GM19351 (cell line): ENCODE results near the gene RPTOR.

Source experiments
- ATAC-seq: cut with Tn5 transposase; IDR thresholded peaks from one replicate; pipeline ENCODE4 v1.9.1; 2021; ENCODE audit warnings: mild to moderate bottlenecking, moderate library complexity; ENCODE audit not compliant: unreplicated experiment

The RPTOR gene

DNA sequence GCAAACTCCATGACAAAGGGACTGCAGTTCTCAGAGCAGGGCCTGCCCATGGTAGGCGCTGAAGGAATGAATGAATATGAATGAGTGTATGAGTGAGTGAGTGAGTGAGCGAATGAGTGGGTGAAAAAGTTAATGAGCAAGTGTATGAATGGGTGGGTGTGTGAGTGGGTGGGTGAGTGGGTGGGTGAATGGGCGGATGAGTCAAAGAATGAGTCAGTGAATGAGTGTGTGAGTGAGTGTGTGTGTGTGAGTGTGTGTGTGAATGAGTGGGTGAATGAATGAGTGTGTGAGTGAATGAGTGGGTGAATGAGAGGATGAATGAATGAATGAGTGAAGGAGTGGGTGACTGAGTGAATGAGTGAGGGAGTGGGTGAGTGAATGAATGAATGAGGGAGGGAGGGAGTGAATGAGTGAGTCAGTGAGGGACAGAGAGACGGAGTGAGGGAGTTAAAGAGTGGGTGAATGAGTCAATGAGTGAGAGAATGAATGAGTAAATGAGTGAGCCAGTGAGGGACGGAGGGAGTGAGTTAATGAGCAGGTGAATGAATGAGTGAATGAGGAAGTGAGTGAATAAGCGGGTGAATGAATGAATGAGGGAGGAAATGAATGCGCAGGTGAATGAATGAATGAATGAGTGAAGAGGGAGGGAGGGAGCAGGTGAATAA lies 435.9 kb downstream of the RPTOR start:
- no peak for ATAC-seq

DNA sequence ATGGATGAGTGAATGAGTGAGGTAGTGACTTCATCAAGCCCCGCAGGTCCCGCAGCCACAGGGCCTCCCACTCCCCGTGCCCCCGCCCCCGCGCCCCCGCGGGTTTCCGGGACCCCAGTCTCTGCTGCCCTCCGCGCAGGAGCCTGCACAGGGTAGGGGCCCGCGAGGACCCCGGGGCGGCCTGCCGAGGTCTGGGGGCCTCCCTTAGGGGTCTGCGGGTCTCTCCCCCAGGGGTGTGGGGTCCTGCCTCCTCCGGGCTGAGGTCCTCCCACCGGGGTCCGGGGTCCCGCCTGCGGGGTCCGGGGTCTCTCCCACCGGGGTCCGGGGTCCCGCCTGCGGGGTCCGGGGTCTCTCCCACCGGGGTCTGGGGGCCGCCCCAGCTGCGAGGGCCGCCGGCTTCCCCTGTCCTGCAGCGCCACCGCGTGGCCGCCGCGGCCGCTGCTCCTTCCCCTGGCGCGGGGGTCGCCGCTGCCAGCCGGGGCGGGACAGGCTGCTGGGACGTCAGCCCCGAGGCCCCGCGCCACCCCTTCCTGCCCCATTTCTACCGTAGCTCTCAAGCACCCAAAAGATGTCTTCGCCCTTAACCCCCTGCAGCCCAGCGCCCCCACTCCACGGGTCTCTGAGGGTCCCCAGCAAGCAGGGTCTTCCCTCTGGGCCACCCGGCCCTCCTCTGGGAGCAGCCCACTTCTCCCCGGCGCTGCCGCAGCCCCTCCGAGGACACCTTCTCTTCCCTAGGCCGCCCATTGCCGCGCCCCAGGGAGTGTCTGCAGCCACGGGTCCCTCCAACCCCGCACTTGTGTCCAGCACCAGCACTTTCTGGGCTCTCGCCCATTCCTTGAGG lies 436.6 kb downstream of the RPTOR start:
- no peak for ATAC-seq

DNA sequence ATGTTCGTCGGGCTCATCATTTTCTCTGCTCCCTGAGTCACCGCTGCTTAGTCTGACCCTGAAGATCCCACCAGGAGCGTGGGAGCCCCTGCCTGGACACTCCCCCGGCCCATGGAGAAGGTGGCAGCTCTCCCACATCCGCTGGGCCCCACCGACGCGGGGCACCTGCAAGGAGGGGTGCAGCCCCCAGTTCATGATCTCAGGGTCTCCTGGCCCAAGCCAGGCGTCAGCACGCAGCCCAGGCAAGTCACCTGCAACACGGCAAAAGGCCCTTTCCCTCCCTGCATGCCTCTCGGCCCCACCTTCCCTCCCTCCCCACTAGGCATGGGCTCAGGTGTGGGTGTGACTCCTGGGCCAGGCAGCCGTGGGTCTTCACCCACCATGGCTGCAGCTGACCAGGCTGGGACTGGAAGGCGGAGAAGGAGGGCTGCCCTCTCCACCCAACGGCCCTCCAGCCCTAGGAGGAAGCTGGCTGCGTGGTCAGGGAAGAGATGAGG lies 437.3 kb downstream of the RPTOR start:
- no peak for ATAC-seq

DNA sequence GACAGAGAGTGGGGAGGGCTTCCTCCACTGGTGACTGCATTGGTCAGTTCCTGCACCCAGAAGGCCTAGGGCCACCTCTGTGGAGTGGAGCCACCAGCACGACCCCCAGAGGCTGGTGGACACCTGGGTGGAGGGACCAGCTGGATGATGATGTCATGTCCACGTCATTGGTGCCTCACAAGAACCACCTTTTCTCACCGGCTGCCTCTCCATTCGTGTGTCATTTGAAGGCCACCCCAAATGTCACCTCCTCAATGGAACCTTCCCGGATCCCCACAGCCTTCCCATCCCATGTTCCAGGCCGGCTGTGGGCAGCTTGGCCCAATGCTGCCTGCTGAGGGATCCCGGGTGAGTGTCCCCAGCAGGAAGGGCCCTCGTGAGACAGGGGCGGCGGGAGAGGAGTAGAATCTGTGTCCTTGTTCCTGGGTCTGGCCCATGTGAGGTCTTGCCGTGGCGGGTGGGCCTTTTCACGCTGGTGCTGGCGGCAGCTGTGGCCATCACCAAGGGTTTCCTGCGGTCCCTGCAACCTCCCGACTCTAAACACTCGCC lies 437.9 kb downstream of the RPTOR start:
- no peak for ATAC-seq

DNA sequence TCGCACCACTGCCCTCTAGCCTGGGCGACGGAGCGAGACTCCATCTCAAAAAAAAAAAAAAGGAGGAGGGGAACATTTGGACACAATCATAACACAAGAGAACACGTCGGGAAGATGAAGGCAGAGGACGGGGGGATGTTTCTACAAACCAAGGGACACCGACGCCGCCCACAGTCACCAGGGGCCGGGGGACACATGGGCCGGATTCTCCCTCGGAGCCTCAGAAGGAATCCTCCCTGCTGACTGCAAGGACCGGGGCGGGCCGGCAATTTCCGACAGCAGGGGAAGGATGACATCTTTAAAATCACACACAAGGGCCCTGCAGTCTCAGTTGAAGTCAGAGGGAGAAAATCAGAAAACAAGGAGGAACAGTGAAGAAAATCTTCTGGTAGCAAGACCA lies 438.9 kb downstream of the RPTOR start:
- ATAC-seq: no peak

DNA sequence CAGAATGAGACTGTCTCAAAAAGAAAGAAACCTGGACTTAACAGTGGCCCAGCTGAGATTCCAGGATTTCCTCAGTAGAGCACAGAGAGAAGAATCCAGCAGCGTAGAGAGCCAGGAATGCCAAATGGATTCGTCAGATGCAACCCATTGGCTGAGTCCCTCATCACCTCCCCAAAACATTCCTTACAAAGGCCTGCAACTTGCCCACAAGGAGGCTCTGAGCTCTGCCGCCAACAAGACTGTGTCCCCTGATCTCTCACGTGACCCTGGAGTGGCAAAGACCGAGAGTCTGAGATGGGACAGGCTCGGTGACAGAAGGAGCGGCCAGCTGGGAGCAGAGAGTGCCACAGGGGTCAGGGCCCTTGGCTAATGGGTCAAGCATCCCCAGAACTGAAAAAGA lies 440.1 kb downstream of the RPTOR start:
- no peak for ATAC-seq

DNA sequence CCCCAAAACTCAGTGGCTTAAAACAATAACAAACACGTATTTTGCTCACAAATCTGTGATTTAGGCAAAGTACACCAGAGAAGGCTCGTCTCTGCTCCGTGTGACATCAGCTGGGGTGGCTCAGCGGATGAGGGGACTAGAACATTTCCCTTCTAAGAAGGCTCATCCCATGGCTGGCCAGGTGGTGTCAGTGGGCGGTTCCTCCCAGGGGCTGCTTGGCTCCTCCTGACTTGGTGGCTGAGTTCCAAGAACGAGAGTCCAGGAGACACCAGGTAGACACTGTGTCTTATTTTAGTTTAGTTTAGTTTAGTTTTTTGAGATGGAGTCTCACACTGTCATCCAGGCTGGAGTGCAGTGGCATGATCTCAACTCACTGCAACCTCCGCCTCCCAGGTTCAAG lies 441.4 kb downstream of the RPTOR start:
- no peak for ATAC-seq

DNA sequence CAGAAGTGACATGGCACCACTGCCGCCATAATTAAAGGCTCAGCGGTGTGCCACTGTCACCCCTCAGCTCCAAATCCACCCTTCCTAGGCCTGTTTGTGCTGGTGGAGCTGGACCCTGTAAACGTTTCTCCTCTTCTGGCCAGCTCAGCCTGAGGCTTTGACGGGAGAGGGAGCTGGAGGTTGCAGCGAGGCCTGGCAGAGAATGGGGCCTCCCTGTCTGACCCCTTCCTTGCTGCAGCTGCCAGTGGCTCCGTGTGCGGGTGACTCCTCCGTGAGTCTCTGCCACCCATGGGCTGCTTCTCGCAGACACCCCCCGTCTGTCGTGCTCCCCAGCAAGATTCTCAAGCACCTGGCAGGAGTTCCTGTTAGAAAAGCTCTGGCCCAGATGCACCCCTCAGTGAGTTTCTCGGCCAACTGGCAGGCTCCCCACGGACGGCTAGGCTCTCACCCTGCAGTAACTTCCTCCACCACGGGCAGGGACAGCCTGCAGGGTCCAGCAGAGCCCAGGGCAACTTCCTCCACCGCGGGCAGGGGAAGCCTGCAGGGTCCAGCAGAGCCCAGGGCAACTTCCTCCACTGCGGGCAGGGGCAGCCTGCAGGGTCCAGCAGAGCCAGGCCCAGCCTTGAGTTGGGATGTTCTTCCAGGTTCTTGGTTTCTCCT lies 442.3 kb downstream of the RPTOR start:
- ATAC-seq: no peak

DNA sequence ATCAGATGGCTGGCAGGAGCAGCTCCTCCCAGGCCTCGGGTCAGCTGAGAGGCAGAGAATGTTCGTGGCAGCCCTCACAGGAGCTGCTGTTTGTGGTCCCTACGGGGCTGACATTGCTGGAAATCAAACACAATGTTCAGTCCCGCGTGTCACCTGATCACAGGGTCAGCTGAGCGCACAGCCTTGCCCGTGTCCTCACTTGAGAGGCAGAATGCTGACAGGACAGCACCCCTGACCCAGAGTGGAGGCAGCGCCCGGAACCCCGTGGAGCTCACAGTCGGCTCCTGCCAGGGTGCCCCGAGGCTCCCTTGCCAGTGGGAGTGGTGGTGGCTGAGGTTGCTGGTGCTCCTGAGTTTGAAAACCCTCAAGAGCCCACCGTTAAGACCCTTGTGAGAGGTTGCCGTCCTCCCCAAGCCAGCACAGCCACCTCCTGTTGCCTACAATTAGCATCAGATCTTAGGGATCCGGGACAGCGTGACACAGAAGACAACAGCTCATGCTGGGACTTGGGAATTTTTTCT lies 443.4 kb downstream of the RPTOR start:
- no peak for ATAC-seq

DNA sequence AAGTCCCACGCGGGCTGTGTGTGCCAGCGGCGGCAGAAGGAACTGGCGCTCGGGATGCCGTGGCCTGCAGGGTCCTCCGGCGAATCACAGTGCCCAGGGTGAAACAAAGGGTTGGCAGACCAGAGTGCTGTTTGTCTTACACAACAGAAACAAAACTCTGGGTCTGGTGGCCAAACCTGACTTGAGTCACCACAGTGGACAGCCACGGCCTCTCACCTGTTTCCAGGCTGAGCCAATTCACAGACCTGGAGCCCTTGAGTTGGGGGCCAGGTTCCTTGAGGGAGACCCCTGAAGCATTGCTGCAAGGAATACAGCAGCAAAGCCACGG lies 444.9 kb downstream of the RPTOR start:
- no peak for ATAC-seq

DNA sequence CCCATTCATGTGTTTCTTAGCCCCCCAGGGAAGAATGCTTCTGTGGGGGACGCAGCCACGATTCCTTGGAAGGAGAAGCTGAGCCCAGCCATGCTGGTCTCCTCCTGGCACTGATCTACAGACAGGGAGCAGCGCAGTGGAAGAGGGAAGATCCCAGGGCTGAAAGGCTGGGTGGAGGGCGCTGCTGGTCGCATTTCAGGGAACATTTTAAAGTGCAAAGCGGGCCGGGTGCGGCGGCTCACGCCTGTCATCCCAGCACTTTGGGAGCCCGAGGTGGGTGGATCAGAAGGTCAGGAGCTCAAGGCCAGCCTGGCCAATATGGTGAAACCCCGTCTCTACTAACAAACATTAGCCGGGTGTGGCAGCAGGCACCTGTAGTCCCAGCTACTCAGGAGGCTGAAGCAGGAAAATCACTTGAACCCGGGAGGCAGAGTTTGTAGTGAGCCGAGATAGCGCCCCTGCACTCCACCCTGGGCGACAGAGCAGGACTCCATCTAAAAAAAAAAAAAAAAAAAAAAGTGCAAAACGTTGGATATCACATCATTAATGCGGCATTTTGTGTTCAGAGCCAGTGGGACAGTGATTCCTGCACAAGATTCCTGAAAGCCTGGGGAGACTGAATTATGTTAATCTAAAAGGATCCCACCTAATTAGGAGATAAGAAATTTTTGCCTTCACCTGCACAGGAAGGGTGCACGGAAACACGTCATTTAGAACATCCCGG lies 446.4 kb downstream of the RPTOR start:
- no peak for ATAC-seq

DNA sequence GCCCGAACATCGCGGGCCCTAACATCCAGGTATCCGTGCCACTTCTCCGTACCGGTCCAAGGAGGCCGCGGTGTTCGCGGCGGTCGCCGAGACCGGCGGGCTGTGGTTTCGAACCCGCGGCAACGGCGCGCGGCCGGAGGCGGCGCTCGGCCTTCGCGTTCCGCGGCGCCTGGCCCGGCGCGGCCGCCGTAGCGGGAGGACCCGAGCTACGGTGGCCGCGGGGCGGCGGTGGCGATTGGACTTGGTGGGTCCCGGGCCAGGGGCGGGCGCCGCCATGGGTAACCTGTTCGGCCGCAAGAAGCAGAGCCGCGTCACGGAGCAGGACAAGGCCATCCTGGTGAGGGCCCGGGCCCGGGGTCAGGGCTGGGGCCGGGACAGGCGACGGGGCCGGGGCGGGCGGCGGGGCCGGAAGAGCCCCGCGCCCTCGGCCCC lies 447.0 kb downstream of the RPTOR start, which contains the start of gene CHMP6:
Gene CHMP6, plus strand, starts transcription at position 197 of the 432 bp plus-strand sequence. Its CDS starts 78 bp downstream, at position 275.
- ATAC-seq: no peak

DNA sequence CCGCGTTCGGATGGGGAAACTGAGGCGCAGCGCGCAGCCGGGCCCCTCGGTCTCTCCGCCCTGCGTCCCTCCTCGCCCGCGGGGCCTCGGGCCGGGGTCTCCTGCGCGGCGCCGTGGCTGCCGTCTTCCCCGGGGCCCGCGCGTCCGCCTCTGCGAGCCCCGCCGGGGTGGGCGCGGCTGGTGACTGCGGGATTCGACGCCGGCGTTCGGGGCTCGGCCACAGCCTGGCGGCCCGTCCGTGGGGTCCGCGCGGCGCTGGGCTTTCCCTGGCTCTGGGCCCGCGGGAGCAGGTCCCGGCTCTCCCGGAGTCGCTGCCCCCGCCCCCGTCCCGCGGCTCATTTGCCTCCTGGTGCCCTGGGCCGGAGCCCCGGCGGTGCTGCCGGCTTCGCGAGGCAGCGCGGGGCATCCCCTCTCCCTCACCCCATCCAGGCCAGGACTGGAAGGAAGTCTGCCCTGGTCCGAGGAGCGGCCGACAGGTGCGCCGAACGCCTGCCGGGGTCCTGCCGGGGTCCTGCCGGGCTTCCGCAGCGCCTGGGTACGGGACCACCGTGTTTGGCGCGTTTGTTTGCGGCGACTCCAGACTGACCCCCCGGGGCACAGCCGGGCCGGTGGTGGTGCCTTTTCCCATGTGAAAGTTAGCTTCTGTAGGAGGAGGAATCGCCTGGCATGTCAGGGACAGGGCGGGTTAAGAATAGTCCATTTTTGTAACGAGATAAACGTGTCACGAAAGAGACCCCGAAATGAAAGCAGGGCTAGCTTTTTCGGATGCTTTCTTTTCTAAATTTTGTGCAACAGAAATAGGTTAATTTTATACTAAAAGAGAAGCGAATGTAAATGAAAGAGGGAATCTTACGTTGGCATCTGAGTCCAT lies 447.7 kb downstream of the RPTOR start:
- ATAC-seq: no peak

DNA sequence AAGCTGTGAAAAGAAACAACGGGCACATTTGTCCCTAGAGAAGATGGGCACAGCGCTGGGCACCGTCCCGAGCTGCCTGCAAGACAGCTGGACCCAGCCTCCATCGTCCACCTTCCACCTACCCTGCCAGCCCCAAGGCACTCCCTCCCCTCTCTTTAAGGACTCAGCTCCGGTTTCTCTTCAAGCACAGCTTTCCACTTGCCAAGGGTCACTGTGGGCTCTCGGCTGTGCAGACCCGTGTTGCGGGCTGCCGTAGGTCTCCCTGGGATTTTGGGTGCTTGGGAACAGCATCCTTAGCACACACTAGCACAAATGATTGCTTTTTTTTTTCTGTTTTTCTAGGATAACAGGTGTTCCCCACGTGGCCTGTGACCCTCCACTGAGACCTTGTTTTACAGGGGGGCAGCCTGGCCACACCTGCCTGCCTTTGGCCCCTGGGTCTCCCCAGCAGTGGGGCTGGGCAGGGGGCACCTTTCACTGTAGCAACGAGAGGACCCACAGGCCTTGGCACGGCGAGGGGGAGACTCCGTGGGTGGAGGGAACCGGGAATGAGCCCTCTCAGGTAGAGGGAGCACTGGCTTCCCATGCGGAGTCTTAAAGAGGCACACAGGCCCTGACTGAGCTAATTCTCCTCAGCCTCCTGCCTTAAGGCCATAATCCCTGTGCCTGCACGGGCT lies 448.4 kb downstream of the RPTOR start:
- ATAC-seq: no peak

DNA sequence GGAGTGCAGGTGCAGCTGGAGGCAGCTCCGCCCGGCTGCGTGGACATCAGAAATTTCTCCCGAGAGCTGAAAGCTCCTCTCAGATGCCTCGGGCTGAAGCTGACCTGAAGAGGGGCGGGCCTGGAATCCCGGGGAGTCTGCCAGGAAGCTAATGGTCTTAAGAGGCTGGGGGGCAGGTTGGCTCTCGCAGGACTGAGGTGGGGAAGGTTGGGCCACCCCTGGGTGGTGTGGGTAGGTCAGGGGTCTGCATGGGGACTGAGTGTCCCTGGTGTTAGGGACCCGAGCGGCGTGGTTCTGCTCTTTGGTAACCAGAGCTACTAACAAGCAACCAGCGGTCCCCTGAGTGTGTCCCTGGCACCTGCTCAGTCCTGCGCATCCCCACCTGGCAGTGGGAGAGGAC lies 450.5 kb downstream of the RPTOR start:
- ATAC-seq: no peak

DNA sequence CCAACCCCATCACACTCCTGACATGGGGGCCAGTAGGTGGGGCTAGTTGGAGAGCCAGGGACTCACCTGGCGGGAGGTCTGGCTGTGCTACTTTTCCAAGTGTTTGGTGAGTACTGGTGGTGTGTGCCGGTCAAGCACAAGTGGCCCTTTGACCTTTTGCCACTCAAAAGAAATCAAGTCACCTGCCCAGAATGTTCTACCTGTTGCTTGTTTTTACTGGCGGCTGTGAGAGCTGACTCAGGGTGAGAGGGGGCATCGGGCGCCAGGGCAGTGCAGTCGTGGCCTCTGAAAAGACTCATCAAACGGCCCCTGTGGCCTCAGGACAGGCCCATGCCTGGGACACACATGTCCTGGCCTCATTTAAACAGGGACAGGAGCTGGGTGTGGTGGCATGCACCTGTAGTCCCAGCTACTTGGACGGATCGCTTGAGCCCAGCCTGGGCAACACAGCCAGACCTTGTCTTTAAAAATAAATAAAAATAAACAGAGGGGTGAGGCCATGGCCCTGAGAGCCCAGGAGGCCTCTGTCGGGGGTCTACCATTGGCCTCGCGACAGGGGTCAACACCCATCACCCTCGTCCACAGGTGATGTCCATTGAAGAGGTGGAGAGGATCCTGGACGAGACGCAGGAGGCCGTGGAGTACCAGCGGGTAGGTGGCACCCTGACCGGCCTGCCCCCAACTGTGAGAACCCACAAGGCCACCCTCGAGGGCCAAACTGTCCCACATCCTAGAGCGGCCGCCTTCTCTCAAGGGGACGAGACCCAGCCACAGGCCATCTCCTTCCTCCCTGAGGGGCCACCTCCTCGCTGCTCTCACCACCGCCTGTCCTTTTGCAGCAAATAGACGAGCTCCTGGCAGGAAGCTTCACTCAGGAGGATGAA lies 452.0 kb downstream of the RPTOR start:
- ATAC-seq: no peak

DNA sequence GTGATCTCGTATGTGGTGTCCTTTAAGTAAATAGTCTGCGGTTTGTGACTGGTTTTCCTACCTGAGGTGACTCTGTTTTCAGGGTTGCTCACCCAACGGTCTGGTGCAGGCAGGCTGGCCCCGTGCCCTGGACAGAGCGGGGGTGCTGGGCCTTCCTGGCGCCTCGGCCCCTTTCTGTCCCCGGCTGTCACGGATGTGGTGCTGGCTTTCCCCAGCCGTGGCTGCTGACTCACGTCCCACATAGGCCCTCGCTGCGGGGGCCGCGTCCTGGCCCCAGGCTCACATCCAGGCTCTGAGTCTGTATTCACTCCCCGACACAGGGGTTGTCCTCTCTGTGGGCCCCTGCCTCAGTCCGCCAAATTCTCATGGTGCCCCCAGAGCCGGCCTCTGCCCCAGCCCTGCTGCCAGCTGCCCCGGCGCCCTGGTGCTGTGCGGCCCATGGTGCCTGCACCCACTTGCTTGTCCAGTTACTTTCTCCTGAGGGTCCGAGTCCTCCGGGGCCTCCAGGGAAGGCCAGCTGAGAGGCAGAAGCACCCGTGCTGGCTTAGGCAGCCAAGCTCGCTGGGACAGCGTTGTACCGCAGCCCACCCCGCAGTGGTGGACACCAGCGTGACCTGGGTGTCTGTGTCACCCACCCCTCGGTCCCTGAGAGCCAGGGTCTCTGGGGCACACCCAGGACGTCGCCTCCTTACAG lies 452.9 kb downstream of the RPTOR start:
- no peak for ATAC-seq
